ENCODE measurements around the gene TOR4A. TPM values are rescaled to one million over a fixed set of nuclear protein-coding genes. Genes with fewer than 3 reads are reported as not detected.

TOR4A gene
- total and polyA plus RNA-seq, 10 of the 15 experiments (the other 5 are each of a cell fraction or from before 2014, with no cell fraction given) = 2.0 to 19.9 (median 3.7) TPM

- TF ChIP-seq CTCF (IDR thresholded peaks at IDR 0.05 in 2 of 3, conservative IDR thresholded peaks at IDR 0.05 in 1 of 3; ENCODE audit: control insufficient read depth in 2 of 3, extremely low read depth in 1 of 3, insufficient read depth in 1 of 3, low read depth in 3 of 3, low read length in 3 of 3) = no peak
- TF ChIP-seq ZBTB33 (IDR thresholded peaks at IDR 0.05) = no peak
- no peak for TF ChIP-seq ZBTB4 (CRISPR knock-in tag; IDR thresholded peaks at IDR 0.05)
- no peak for TF ChIP-seq RB1 (IDR thresholded peaks at IDR 0.05; ENCODE audit: borderline replicate concordance)
- TF ChIP-seq CHD1 (IDR thresholded peaks at IDR 0.05; ENCODE audit: low read depth, low read length) = no peak
- TF ChIP-seq HCFC1 (IDR thresholded peaks at IDR 0.05; ENCODE audit: low read length) = peak; percentile 75
- peak; percentile 71 for TF ChIP-seq SIX5 (IDR thresholded peaks at IDR 0.05; ENCODE audit: low read depth, low read length, severe bottlenecking)
- no peak for TF ChIP-seq NBN (IDR thresholded peaks at IDR 0.05)
- TF ChIP-seq ZNF687 (IDR thresholded peaks at IDR 0.05) = no peak
- TF ChIP-seq ZNF622 (IDR thresholded peaks at IDR 0.05) = no peak
Measured at GRCh38 chr9:137294091-137294680, 16.7 kb downstream of the TOR4A start (continued).

Measured in GM12878 (cell line).